ENCODE results near the gene BACH2.

GRCh38 chr6:90261801-90262200 is 34.8 kb downstream of the BACH2 start:
- TF ChIP-seq, protein P1, sequence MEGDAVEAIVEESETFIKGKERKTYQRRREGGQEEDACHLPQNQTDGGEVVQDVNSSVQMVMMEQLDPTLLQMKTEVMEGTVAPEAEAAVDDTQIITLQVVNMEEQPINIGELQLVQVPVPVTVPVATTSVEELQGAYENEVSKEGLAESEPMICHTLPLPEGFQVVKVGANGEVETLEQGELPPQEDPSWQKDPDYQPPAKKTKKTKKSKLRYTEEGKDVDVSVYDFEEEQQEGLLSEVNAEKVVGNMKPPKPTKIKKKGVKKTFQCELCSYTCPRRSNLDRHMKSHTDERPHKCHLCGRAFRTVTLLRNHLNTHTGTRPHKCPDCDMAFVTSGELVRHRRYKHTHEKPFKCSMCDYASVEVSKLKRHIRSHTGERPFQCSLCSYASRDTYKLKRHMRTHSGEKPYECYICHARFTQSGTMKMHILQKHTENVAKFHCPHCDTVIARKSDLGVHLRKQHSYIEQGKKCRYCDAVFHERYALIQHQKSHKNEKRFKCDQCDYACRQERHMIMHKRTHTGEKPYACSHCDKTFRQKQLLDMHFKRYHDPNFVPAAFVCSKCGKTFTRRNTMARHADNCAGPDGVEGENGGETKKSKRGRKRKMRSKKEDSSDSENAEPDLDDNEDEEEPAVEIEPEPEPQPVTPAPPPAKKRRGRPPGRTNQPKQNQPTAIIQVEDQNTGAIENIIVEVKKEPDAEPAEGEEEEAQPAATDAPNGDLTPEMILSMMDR (IDR thresholded peaks at IDR 0.05): no peak
- TF ChIP-seq POLR2A (IDR thresholded peaks at IDR 0.05) (no peak), POLR2AphosphoS5 (IDR thresholded peaks at IDR 0.05; ENCODE audit: insufficient read depth in 1 of 2, low read depth in 1 of 2) (no peak)
